Brain microvascular endothelial cell (primary cell): Measurements from ENCODE around the gene GCLM.

Source experiments
- DNase-seq: peaks from one replicate; pipeline ENCODE4 v3.0.0-alpha.2; 2020
- H3K27ac ChIP-seq: fragments of 250-450 bp; sonication (Bioruptor Pico); 2 replicates; pipeline ENCODE4 v1.5.1; 2020; ENCODE audit warnings: mild to moderate bottlenecking, moderate library complexity
- H3K27me3 ChIP-seq: fragments of 250-450 bp; sonication (Bioruptor Pico); replicated peaks from 2 replicates; pipeline ENCODE4 v1.5.1; 2020; ENCODE audit warnings: mild to moderate bottlenecking
- H3K36me3 ChIP-seq: fragments of 250-450 bp; sonication (Bioruptor Pico); replicated peaks from 2 replicates; pipeline ENCODE4 v1.5.1; 2020; ENCODE audit warnings: mild to moderate bottlenecking
- H3K4me3 ChIP-seq: 2 replicates; pipeline ENCODE4 v1.5.1; 2011; ENCODE audit warnings: low read depth, mild to moderate bottlenecking, control low read depth, low read length, moderate library complexity
- in situ Hi-C: cut with HindIII; loops from 2 replicates; pipeline ENCODE4 v1.10.0; 2017; ENCODE audit warnings: low sequenced_read_pairs, low pct_ligation_motif_present
- TF ChIP-seq, protein P1 (sequence below): IDR thresholded peaks from 2 replicates; pipeline ENCODE4 v1.5.1; 2011; ENCODE audit warnings: low read depth, mild to moderate bottlenecking, moderate library complexity, low read length, control low read depth, inconsistent platforms; ENCODE audit errors: missing control alignments

Gene GCLM

DNA sequence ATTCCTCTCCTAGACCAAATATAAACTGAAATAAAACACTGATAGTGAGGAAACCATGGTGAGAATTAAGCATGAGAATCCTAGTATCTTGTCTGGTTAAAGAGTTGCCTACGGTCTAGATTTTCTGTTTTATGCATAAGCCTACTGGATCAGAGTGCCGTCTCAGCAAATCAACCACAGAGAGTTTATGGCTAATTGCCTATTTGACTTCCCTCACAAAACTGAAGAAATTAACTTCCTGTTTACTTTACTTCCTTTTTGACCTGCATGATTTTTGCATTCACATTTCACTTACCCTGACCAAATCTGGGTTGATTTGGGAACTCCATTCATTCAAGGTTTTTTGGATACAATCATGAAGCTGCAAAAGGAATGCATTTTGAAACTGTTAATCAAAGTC, 5.0 kb downstream of the GCLM start:
- Histone ChIP-seq H3K27me3 (no peaks in the 10 kb centered on the region), H3K4me3 (no peak overlapping the region), H3K27ac (no peak overlapping the region), H3K36me3 (peaks cover 6% of the 10 kb centered on the region)
- TF ChIP-seq, protein P1, sequence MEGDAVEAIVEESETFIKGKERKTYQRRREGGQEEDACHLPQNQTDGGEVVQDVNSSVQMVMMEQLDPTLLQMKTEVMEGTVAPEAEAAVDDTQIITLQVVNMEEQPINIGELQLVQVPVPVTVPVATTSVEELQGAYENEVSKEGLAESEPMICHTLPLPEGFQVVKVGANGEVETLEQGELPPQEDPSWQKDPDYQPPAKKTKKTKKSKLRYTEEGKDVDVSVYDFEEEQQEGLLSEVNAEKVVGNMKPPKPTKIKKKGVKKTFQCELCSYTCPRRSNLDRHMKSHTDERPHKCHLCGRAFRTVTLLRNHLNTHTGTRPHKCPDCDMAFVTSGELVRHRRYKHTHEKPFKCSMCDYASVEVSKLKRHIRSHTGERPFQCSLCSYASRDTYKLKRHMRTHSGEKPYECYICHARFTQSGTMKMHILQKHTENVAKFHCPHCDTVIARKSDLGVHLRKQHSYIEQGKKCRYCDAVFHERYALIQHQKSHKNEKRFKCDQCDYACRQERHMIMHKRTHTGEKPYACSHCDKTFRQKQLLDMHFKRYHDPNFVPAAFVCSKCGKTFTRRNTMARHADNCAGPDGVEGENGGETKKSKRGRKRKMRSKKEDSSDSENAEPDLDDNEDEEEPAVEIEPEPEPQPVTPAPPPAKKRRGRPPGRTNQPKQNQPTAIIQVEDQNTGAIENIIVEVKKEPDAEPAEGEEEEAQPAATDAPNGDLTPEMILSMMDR, result no peak
- no peak for DNase-seq
- in situ Hi-C loops, result no loop called here

DNA sequence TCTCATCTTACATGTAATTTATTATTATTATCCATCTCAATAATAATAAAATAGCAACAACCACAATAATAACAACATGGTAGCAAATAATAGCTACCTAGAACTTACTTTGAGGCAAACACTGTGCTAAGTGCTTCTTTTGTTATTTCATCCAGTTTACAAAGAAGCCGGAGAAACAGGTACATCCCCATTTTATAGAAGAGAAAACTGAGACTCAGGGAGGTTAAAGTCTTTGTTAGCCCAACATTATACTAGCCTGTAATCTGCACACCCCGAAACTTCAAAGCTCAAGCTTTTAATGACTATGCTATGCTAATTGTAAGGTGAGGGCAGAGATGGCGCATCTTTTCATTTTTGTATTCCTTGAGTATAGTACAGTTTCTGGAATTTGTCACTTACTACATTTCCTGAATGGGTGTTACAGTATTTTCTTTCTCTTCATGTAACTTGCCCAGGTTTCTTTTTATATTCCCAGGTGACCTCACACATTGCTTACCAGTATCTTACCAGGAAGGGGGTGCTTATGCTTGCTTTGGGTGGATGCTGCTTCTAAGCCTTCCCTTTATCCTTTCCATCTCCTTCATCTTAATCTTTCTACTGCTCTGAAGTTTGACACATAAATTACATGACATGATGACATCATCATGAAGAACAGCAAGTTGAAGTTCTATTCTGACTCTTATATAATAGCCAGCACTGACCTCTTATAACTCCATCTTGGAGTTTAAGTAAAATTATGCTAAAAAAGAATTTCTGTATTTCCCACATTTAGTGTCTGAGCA, 8.3 kb downstream of the GCLM start:
- no peak overlapping the region for H3K27ac ChIP-seq
- H3K4me3 ChIP-seq, result no peak overlapping the region
- peaks cover 13% of the 10 kb centered on the region for H3K36me3 ChIP-seq
- H3K27me3 ChIP-seq, result no peaks in the 10 kb centered on the region
- TF ChIP-seq, protein P1, result no peak
- in situ Hi-C loops, result no loop called here
- DNase-seq, result no peak

DNA sequence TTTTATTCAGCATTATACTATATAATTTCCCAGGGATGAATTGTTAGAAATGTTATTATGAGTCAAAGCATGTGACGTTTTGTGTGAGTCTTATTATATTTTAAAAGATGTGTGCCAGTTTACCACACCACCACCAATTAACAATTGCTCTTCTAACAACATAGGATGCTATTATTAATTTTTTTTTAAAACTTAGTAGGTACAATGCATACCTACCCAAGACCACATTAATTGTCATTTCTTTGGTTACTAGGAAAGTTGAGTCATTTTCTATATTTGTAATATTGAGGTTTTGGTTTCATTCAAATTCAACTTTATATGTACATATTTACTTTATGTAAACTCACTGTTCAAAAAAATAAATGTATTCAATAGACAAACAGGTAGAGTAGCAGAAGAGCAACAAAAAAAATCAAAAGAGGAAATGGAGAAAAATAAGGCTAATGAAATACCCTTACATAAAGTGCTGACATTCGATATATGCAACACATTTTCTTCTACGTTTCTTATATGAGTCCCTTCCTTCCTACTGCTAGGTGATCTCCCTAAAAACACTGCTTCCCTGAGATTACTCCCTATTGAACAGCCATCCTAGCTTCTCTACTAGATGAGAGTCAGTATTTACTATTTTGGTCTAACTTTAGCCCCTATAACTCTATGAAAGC, 9.6 kb downstream of the GCLM start:
- Histone ChIP-seq H3K27ac (no peak overlapping the region), H3K27me3 (no peaks in the 10 kb centered on the region), H3K36me3 (peaks cover 15% of the 10 kb centered on the region), H3K4me3 (no peak overlapping the region)
- in situ Hi-C loops, result no loop called here
- TF ChIP-seq, protein P1, result no peak
- DNase-seq, result no peak

DNA sequence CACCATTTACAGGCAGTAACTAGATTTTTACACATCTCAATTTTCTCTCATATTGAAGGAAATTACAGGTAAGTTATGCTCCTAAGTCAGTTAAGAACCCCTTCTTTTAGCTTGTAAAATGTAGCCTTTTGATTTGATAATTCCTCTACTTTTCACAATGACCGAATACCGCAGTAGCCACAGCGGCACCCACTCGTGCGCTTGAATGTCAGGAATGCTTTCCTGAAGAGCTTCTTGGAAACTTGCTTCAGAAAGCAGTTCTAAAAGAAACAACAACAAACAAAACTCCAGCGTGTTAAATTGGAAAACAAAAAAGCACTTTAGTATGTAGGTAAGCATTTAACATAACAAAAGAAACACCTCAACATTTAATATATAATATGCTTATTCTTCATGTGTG, 20.3 kb downstream of the GCLM start:
- Histone ChIP-seq H3K4me3 (no peak overlapping the region), H3K27ac (no peak overlapping the region), H3K36me3 (peaks cover 17% of the 10 kb centered on the region), H3K27me3 (no peaks in the 10 kb centered on the region)
- in situ Hi-C loops, result no loop called here
- no peak for DNase-seq
- TF ChIP-seq, protein P1, result no peak

DNA sequence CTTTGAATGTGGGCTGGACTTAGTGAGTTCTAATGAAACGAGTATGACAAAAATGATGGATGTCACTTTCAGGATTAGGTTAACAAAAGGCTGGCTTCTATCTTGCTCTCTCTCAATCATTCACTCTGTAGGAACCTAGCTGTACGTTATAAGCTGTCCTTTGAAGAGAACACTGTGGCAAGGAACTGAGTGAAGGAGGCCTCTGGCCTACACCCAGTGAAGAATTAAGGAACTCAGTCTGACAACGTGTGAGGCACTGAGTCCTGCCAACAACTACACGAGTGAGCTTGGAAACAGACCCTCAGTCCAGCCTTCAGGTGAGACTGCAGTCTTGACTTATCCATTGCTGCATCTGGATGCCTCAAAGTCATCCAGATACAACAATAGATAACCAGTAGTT, 27.0 kb downstream of the GCLM start:
- in situ Hi-C loops, result no loop called here
- peaks cover 8% of the 10 kb centered on the region for H3K36me3 ChIP-seq
- TF ChIP-seq, protein P1, result no peak
- H3K4me3 ChIP-seq, result no peak overlapping the region
- no peaks in the 10 kb centered on the region for H3K27me3 ChIP-seq
- no peak for DNase-seq
- H3K27ac ChIP-seq, result no peak overlapping the region

DNA sequence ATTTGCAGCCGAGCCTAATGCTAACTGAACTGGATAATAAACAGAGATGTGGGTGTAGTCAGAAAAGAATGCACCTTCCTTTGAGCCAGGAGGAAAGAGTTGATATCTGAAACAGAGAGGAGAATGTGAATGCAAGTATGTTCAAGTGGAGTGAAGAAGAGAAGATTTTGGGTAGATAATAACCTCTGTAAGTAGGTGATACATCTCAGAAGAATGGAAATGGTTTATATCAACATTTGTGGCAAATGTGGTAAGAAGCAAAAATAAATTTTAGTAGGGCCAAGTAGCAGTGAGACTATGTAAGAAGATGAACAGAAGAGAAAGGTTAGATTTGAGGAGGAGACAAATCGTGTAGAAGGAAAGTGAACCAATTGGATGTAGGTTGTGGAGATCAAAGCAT, 28.5 kb downstream of the GCLM start:
- no peak overlapping the region for H3K4me3 ChIP-seq
- no peak overlapping the region for H3K27ac ChIP-seq
- in situ Hi-C loops, result no loop called here
- no peak for DNase-seq
- peaks cover 19% of the 10 kb centered on the region for H3K36me3 ChIP-seq
- TF ChIP-seq, protein P1, result no peak
- no peaks in the 10 kb centered on the region for H3K27me3 ChIP-seq
